AG10803 (cell line): ENCODE results near the gene ACSS1.

Experiments
- DNase-seq: peaks from one replicate; pipeline ENCODE4 v3.0.0; 2010; ENCODE audit warnings: low read depth
- H3K4me3 ChIP-seq: 2 replicates; pipeline ENCODE4 v1.5.1; 2011; ENCODE audit warnings: mild to moderate bottlenecking, low read length, control low read depth
- CTCF ChIP-seq: conservative IDR thresholded peaks from 2 replicates; pipeline ENCODE4 v1.5.1; 2011; ENCODE audit warnings: mild to moderate bottlenecking, low read length, control low read depth, inconsistent platforms

ACSS1 gene

GRCh38 chr20:25058051-25058846, at the start of gene ACSS1:
ACSS1 (minus strand) TSS chr20:25058139; CDS start chr20:25058102, 37 bp downstream.
- TF ChIP-seq CTCF, result no peak
- peak; percentile 35 for DNase-seq
- H3K4me3 ChIP-seq, result peak within 1 kb of the TSS; percentile 71

- no peak for TF ChIP-seq CTCF
- DNase-seq, result no peak
Measured at GRCh38 chr20:25103526-25103925, 45.6 kb upstream of the ACSS1 start.

GRCh38 chr20:25100914-25101313, 43.0 kb upstream of the ACSS1 start:
- no peak for TF ChIP-seq CTCF
- DNase-seq, result no peak
- no peak overlapping the region for H3K4me3 ChIP-seq

More at GRCh38 chr20:25103526-25103925, 45.6 kb upstream of the ACSS1 start:
- no peak overlapping the region for H3K4me3 ChIP-seq

GRCh38 chr20:25099601-25100140, 41.7 kb upstream of the ACSS1 start:
- H3K4me3 ChIP-seq, result no peak overlapping the region
- TF ChIP-seq CTCF, result no peak
- DNase-seq, result no peak

GRCh38 chr20:25097498-25097897, 39.6 kb upstream of the ACSS1 start:
- TF ChIP-seq CTCF, result no peak
- H3K4me3 ChIP-seq, result no peak overlapping the region
- no peak for DNase-seq

GRCh38 chr20:25090492-25091429, 32.8 kb upstream of the ACSS1 start:
- no peak for TF ChIP-seq CTCF
- no peak for DNase-seq
- H3K4me3 ChIP-seq, result no peak overlapping the region
